HEK293 (cell line): Measurements from ENCODE around the gene SCAF4.

ENCODE experiments used
- GLI4 ChIP-seq: fragments of 450-650 bp; formaldehyde crosslinking; IDR thresholded peaks from 2 replicates; pipeline ENCODE4 v1.5.1; 2016; ENCODE audit warnings: missing biosample characterization, missing genetic modification characterization
- KLF10 ChIP-seq: fragments of 450-650 bp; IDR thresholded peaks from 2 replicates; pipeline ENCODE4 v1.5.1; 2018; ENCODE audit warnings: missing biosample characterization, mild to moderate bottlenecking, missing genetic modification characterization
- PRDM1 ChIP-seq: fragments of 450-650 bp; formaldehyde crosslinking; IDR thresholded peaks from 2 replicates; pipeline ENCODE4; 2016; ENCODE audit warnings: missing biosample characterization, missing genetic modification characterization
- SCRT2 ChIP-seq: fragments of 450-650 bp; formaldehyde crosslinking; IDR thresholded peaks from 2 replicates; pipeline ENCODE4 v1.5.1; 2016; ENCODE audit warnings: missing biosample characterization, missing genetic modification characterization
- TRIM28 ChIP-seq: IDR thresholded peaks from 2 replicates; pipeline ENCODE4 v1.6.1; 2011; ENCODE audit warnings: low read length, control low read depth, borderline replicate concordance
- YY2 ChIP-seq: fragments of 450-650 bp; formaldehyde crosslinking; IDR thresholded peaks from 2 replicates; pipeline ENCODE4 v1.5.1; 2016; ENCODE audit warnings: missing biosample characterization, missing genetic modification characterization
- ZNF10 ChIP-seq: fragments of 450-650 bp; formaldehyde crosslinking; IDR thresholded peaks from 2 replicates; pipeline ENCODE4 v1.5.1; 2017; ENCODE audit warnings: missing biosample characterization, missing genetic modification characterization
- ZNF114 ChIP-seq: fragments of 450-650 bp; formaldehyde crosslinking; IDR thresholded peaks from 2 replicates; pipeline ENCODE4 v1.5.0; 2017; ENCODE audit warnings: missing biosample characterization, missing genetic modification characterization
- ZNF157 ChIP-seq: fragments of 450-650 bp; formaldehyde crosslinking; IDR thresholded peaks from 2 replicates; pipeline ENCODE4 v1.5.1; 2016; ENCODE audit warnings: missing biosample characterization, missing genetic modification characterization
- ZNF19 ChIP-seq: fragments of 450-650 bp; formaldehyde crosslinking; IDR thresholded peaks from 2 replicates; pipeline ENCODE4; 2016; ENCODE audit warnings: missing biosample characterization, missing genetic modification characterization, low read depth
- ZNF214 ChIP-seq: fragments of 450-650 bp; formaldehyde crosslinking; IDR thresholded peaks from 2 replicates; pipeline ENCODE4 v1.5.1; 2017; ENCODE audit warnings: missing biosample characterization, mild to moderate bottlenecking, missing genetic modification characterization, borderline replicate concordance
- ZNF221 ChIP-seq: fragments of 450-650 bp; formaldehyde crosslinking; IDR thresholded peaks from 2 replicates; pipeline ENCODE4 v1.5.1; 2017; ENCODE audit warnings: missing biosample characterization, missing genetic modification characterization, borderline replicate concordance
- ZNF311 ChIP-seq: fragments of 450-650 bp; formaldehyde crosslinking; IDR thresholded peaks from 2 replicates; pipeline ENCODE4 v1.5.1; 2017; ENCODE audit warnings: missing biosample characterization, missing genetic modification characterization, borderline replicate concordance
- ZNF391 ChIP-seq: fragments of 450-650 bp; formaldehyde crosslinking; IDR thresholded peaks from 2 replicates; pipeline ENCODE4 v1.5.1; 2016; ENCODE audit warnings: low read depth, missing biosample characterization, missing genetic modification characterization, borderline replicate concordance
- ZNF48 ChIP-seq: fragments of 450-650 bp; formaldehyde crosslinking; IDR thresholded peaks from 2 replicates; pipeline ENCODE4 v1.5.1; 2016; ENCODE audit warnings: missing biosample characterization, missing genetic modification characterization
- ZNF501 ChIP-seq: fragments of 450-650 bp; formaldehyde crosslinking; IDR thresholded peaks from 2 replicates; pipeline ENCODE4 v1.5.1; 2016; ENCODE audit warnings: missing biosample characterization, missing genetic modification characterization
- ZNF514 ChIP-seq: fragments of 450-650 bp; formaldehyde crosslinking; IDR thresholded peaks from 2 replicates; pipeline ENCODE4 v1.5.1; 2016; ENCODE audit warnings: missing biosample characterization, missing genetic modification characterization
- ZNF544 ChIP-seq: fragments of 450-650 bp; formaldehyde crosslinking; IDR thresholded peaks from 2 replicates; pipeline ENCODE4 v1.5.0; 2017; ENCODE audit warnings: missing biosample characterization, missing genetic modification characterization
- ZNF624 ChIP-seq: fragments of 450-650 bp; formaldehyde crosslinking; IDR thresholded peaks from 2 replicates; pipeline ENCODE4 v1.5.1; 2017; ENCODE audit warnings: missing biosample characterization, missing genetic modification characterization
- ZNF776 ChIP-seq: fragments of 450-650 bp; formaldehyde crosslinking; IDR thresholded peaks from 2 replicates; pipeline ENCODE4 v1.5.0; 2017; ENCODE audit warnings: missing biosample characterization, missing genetic modification characterization, borderline replicate concordance
- ZNF777 ChIP-seq: fragments of 450-650 bp; formaldehyde crosslinking; IDR thresholded peaks from 2 replicates; pipeline ENCODE4 v1.5.1; 2017; ENCODE audit warnings: missing biosample characterization, missing genetic modification characterization, borderline replicate concordance
- TF ChIP-seq, protein P1 (sequence below): fragments of 450-650 bp; formaldehyde crosslinking; IDR thresholded peaks from 2 replicates; pipeline ENCODE4 v1.5.1; 2017; ENCODE audit warnings: missing biosample characterization, missing genetic modification characterization
- TF ChIP-seq, protein P2 (sequence below): fragments of 450-650 bp; formaldehyde crosslinking; IDR thresholded peaks from 2 replicates; pipeline ENCODE4 v1.5.1; 2017; ENCODE audit warnings: missing biosample characterization, mild to moderate bottlenecking, missing genetic modification characterization, moderate library complexity
- TF ChIP-seq, protein P3 (sequence below): fragments of 450-650 bp; formaldehyde crosslinking; IDR thresholded peaks from 2 replicates; pipeline ENCODE4 v1.5.1; 2017; ENCODE audit warnings: missing biosample characterization, missing genetic modification characterization
- TF ChIP-seq, protein P4 (sequence below): fragments of 450-650 bp; formaldehyde crosslinking; IDR thresholded peaks from 2 replicates; pipeline ENCODE4 v1.5.1; 2016; ENCODE audit warnings: missing biosample characterization, missing genetic modification characterization
- TF ChIP-seq, protein P5 (sequence below): fragments of 450-650 bp; formaldehyde crosslinking; IDR thresholded peaks from 2 replicates; pipeline ENCODE4 v1.5.1; 2017; ENCODE audit warnings: missing biosample characterization, missing genetic modification characterization
- TF ChIP-seq, protein P6 (sequence below): fragments of 450-650 bp; IDR thresholded peaks from 2 replicates; pipeline ENCODE4 v1.5.1; 2018; ENCODE audit warnings: missing biosample characterization, mild to moderate bottlenecking, missing genetic modification characterization

The SCAF4 gene

DNA sequence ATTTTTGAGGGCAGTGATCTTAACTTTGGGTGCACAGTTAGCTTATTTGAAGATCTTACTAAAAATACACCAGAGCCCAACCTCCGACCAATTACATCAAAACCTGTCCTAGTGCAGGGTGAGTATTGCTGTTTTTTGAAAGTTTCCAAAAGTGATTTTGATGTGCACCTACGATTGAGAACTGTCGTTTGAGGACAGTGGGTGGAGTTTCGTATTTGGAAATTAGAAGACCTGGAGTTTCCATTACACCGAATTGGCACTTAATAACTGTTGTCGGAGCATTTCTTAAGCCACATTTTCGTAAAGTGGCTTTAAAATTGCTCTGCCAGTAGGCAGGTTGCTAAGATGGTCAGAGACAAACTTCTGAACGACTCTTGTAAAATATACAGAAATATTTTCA lies 71.3 kb downstream of the SCAF4 start (continued):
- TF ChIP-seq, protein P1, sequence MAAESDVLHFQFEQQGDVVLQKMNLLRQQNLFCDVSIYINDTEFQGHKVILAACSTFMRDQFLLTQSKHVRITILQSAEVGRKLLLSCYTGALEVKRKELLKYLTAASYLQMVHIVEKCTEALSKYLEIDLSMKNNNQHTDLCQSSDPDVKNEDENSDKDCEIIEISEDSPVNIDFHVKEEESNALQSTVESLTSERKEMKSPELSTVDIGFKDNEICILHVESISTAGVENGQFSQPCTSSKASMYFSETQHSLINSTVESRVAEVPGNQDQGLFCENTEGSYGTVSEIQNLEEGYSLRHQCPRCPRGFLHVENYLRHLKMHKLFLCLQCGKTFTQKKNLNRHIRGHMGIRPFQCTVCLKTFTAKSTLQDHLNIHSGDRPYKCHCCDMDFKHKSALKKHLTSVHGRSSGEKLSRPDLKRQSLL (tag by site-specific recombination): 0 out of 2 replicates have a peak, but pooled peaks have one; percentile 3
- TF ChIP-seq ZNF514 (tag by site-specific recombination) (no peak), ZNF391 (no peak), GLI4 (tag by site-specific recombination) (no peak), TRIM28 (no peak), ZNF776 (tag by site-specific recombination) (no peak), ZNF48 (tag by site-specific recombination) (no peak), ZNF777 (no peak), ZNF501 (tag by site-specific recombination) (no peak), ZNF544 (tag by site-specific recombination) (no peak), ZNF214 (no peak), ZNF10 (tag by site-specific recombination) (peak; percentile 19; the same call in 1 of the 2 replicates), ZNF221 (tag by site-specific recombination) (no peak), ZNF624 (tag by site-specific recombination) (no peak), SCRT2 (tag by site-specific recombination) (no peak), ZNF19 (tag by site-specific recombination) (no peak), ZNF114 (tag by site-specific recombination) (no peak), ZNF311 (no peak), ZNF157 (tag by site-specific recombination) (no peak), PRDM1 (peak; percentile 68; the same call in 1 of the 2 replicates), KLF10 (no peak), YY2 (tag by site-specific recombination) (no peak)
- TF ChIP-seq, protein P2, sequence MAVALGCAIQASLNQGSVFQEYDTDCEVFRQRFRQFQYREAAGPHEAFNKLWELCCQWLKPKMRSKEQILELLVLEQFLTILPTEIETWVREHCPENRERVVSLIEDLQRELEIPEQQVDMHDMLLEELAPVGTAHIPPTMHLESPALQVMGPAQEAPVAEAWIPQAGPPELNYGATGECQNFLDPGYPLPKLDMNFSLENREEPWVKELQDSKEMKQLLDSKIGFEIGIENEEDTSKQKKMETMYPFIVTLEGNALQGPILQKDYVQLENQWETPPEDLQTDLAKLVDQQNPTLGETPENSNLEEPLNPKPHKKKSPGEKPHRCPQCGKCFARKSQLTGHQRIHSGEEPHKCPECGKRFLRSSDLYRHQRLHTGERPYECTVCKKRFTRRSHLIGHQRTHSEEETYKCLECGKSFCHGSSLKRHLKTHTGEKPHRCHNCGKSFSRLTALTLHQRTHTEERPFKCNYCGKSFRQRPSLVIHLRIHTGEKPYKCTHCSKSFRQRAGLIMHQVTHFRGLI (tag by site-specific recombination): peak; percentile 35; the same call in 1 of the 2 replicates
- TF ChIP-seq, protein P3, sequence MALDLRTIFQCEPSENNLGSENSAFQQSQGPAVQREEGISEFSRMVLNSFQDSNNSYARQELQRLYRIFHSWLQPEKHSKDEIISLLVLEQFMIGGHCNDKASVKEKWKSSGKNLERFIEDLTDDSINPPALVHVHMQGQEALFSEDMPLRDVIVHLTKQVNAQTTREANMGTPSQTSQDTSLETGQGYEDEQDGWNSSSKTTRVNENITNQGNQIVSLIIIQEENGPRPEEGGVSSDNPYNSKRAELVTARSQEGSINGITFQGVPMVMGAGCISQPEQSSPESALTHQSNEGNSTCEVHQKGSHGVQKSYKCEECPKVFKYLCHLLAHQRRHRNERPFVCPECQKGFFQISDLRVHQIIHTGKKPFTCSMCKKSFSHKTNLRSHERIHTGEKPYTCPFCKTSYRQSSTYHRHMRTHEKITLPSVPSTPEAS (tag by site-specific recombination): no peak
- TF ChIP-seq, protein P4, sequence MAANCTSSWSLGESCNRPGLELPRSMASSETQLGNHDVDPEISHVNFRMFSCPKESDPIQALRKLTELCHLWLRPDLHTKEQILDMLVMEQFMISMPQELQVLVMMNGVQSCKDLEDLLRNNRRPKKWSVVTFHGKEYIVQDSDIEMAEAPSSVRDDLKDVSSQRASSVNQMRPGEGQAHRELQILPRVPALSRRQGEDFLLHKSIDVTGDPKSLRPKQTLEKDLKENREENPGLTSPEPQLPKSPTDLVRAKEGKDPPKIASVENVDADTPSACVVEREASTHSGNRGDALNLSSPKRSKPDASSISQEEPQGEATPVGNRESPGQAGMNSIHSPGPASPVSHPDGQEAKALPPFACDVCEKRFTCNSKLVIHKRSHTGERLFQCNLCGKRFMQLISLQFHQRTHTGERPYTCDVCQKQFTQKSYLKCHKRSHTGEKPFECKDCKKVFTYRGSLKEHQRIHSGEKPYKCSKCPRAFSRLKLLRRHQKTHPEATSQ (tag by site-specific recombination): no peak
- TF ChIP-seq, protein P5, sequence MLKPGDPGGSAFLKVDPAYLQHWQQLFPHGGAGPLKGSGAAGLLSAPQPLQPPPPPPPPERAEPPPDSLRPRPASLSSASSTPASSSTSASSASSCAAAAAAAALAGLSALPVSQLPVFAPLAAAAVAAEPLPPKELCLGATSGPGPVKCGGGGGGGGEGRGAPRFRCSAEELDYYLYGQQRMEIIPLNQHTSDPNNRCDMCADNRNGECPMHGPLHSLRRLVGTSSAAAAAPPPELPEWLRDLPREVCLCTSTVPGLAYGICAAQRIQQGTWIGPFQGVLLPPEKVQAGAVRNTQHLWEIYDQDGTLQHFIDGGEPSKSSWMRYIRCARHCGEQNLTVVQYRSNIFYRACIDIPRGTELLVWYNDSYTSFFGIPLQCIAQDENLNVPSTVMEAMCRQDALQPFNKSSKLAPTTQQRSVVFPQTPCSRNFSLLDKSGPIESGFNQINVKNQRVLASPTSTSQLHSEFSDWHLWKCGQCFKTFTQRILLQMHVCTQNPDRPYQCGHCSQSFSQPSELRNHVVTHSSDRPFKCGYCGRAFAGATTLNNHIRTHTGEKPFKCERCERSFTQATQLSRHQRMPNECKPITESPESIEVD: no peak
- TF ChIP-seq, protein P6, sequence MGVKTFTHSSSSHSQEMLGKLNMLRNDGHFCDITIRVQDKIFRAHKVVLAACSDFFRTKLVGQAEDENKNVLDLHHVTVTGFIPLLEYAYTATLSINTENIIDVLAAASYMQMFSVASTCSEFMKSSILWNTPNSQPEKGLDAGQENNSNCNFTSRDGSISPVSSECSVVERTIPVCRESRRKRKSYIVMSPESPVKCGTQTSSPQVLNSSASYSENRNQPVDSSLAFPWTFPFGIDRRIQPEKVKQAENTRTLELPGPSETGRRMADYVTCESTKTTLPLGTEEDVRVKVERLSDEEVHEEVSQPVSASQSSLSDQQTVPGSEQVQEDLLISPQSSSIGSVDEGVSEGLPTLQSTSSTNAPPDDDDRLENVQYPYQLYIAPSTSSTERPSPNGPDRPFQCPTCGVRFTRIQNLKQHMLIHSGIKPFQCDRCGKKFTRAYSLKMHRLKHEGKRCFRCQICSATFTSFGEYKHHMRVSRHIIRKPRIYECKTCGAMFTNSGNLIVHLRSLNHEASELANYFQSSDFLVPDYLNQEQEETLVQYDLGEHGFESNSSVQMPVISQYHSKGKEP: no peak
